Measurements from ENCODE around the gene GALNT1. TPM values are rescaled to one million over a fixed set of nuclear protein-coding genes. Genes with fewer than 3 reads are reported as not detected.

Gene GALNT1
- total and polyA plus RNA-seq, 10 of the 15 experiments (the other 5 are each of a cell fraction or from before 2014, with no cell fraction given) = 8.0 to 53.7 (median 29.9) TPM

GRCh38 chr18:35672897-35673296, 91.4 kb downstream of the GALNT1 start:
- H4K20me1 ChIP-seq (ENCODE audit: control insufficient read depth, insufficient read depth) = no peaks in the 10 kb centered on the region
- no peak overlapping the region for H3K4me3 ChIP-seq
- 100% methylated on average over 1 of the region's 1 CpG for WGBS (ENCODE audit: insufficient coverage, insufficient replicate concordance, low lambda C conversion rate, missing lambda C conversion rate)

DNA sequence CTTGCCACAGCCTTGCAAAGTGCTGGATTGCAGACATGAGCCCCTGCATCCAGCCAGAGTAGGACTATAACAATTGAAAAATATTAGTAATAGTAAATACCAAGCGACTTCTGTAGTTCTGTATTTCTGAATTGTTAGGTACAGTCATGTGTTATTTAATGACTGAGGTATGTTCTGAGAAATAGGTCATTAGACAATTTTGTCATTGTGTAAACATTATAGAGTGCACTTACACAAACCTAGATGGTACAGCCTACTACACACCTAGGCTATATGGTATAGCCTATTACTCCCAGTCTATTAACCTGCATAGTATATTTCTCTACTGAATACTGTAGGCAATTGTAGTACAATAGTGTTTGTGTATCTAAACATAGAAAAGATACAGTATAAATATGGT, 92.1 kb downstream of the GALNT1 start:
- CTCF ChIA-PET = no interaction called here
- ATAC-seq (no peak), DNase-seq (ENCODE audit: low read depth, low spot score) (no peak), FAIRE-seq (no peak)
- Histone ChIP-seq H2AFZ (ENCODE audit: control insufficient read depth, low read depth, low read length) (no peak overlapping the region), H3K79me2 (ENCODE audit: control insufficient read depth, insufficient read depth, low read length) (no peaks in the 10 kb centered on the region), H3K27ac (ENCODE audit: control insufficient read depth, insufficient read depth) (no peak overlapping the region), H4K20me1 (ENCODE audit: control insufficient read depth, insufficient read depth) (no peaks in the 10 kb centered on the region), H3K9me3 (replicated peaks; ENCODE audit: control insufficient read depth, insufficient read depth, low read length) (no peaks in the 10 kb centered on the region), H3K9ac (ENCODE audit: control insufficient read depth, insufficient read depth, low read length) (no peak overlapping the region), H3K27me3 (replicated peaks in 1 of 2; ENCODE audit: control insufficient read depth in 2 of 2, insufficient read depth in 2 of 2, low read length in 1 of 2) (no peaks in the 10 kb centered on the region), H3K4me3 (no peak overlapping the region), H3K4me1 (ENCODE audit: control insufficient read depth, insufficient read depth, low read length) (no peaks in the 10 kb centered on the region), H3K36me3 (ENCODE audit: control insufficient read depth in 2 of 2, insufficient read depth in 2 of 2, low read length in 1 of 2) (no peaks in the 10 kb centered on the region), H3K4me2 (ENCODE audit: control insufficient read depth, insufficient read depth) (no peak overlapping the region)
- no peak for TF ChIP-seq POLR2AphosphoS2 (IDR thresholded peaks at IDR 0.05; ENCODE audit: low read depth, low read length)
- TF ChIP-seq, protein P1, sequence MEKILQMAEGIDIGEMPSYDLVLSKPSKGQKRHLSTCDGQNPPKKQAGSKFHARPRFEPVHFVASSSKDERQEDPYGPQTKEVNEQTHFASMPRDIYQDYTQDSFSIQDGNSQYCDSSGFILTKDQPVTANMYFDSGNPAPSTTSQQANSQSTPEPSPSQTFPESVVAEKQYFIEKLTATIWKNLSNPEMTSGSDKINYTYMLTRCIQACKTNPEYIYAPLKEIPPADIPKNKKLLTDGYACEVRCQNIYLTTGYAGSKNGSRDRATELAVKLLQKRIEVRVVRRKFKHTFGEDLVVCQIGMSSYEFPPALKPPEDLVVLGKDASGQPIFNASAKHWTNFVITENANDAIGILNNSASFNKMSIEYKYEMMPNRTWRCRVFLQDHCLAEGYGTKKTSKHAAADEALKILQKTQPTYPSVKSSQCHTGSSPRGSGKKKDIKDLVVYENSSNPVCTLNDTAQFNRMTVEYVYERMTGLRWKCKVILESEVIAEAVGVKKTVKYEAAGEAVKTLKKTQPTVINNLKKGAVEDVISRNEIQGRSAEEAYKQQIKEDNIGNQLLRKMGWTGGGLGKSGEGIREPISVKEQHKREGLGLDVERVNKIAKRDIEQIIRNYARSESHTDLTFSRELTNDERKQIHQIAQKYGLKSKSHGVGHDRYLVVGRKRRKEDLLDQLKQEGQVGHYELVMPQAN (conservative IDR thresholded peaks at IDR 0.05) = no peak
- no peak for TF ChIP-seq LARP7 (IDR thresholded peaks at IDR 0.05)
- no peak for TF ChIP-seq RBBP5 (conservative IDR thresholded peaks at IDR 0.05)
- TF ChIP-seq GATAD2B (conservative IDR thresholded peaks at IDR 0.05; ENCODE audit: low read depth) = no peak
- TF ChIP-seq BCL3 (IDR thresholded peaks at IDR 0.05; ENCODE audit: borderline replicate concordance, insufficient read depth, low read depth, low read length, poor library complexity, severe bottlenecking) = no peak
- intact Hi-C loops (cut with micrococcal nuclease; ENCODE audit: unreplicated experiment) = no loop called here
- in situ Hi-C loops (cut with MboI) = no loop called here
- SMC1A ChIA-PET (ENCODE audit: uncharacterized antibody, unreplicated experiment) = interaction anchor here (1.7 kb wide), 1 partner anchor 12 kb away, joined by 4 read pairs; no protein-coding TSS in a partner anchor
- no TSS peak for BruUV-seq (replicated peaks)
- RAD21 ChIA-PET (ENCODE audit: unreplicated experiment) = no interaction called here
- POLR2A ChIA-PET = no interaction called here
- 88% methylated on average over 1 of the region's 1 CpG for WGBS (ENCODE audit: insufficient coverage, insufficient replicate concordance, low lambda C conversion rate, missing lambda C conversion rate)

More at GRCh38 chr18:35672897-35673296, 91.4 kb downstream of the GALNT1 start:
- FAIRE-seq = no peak
- intact Hi-C loops (cut with micrococcal nuclease; ENCODE audit: unreplicated experiment) (no loop called here), in situ Hi-C loops (cut with MboI) (no loop called here)
- RAD21 ChIA-PET (ENCODE audit: unreplicated experiment) = no interaction called here
- H3K9me3 ChIP-seq (replicated peaks; ENCODE audit: control insufficient read depth, insufficient read depth, low read length) = no peaks in the 10 kb centered on the region
- ATAC-seq = no peak
- H3K9ac ChIP-seq (ENCODE audit: control insufficient read depth, insufficient read depth, low read length) = no peak overlapping the region
- no peaks in the 10 kb centered on the region for H3K36me3 ChIP-seq (ENCODE audit: control insufficient read depth in 2 of 2, insufficient read depth in 2 of 2, low read length in 1 of 2)
- TF ChIP-seq JUND (IDR thresholded peaks at IDR 0.05; ENCODE audit: low read depth, low read length) (no peak), POLR2A (IDR thresholded peaks at IDR 0.05; ENCODE audit: low read depth, low read length) (no peak), ZNF274 (IDR thresholded peaks at IDR 0.05; ENCODE audit: insufficient read depth, insufficient read length) (no peak), FOXM1 (IDR thresholded peaks at IDR 0.05; ENCODE audit: low read depth, low read length) (no peak), NRF1 (conservative IDR thresholded peaks at IDR 0.05; ENCODE audit: low read depth, low read length) (no peak), TBL1XR1 (IDR thresholded peaks at IDR 0.05; ENCODE audit: low read depth, low read length) (no peak)
- no peaks in the 10 kb centered on the region for H3K27me3 ChIP-seq (replicated peaks in 1 of 2; ENCODE audit: control insufficient read depth in 2 of 2, insufficient read depth in 2 of 2, low read length in 1 of 2)
- no peak overlapping the region for H3K27ac ChIP-seq (ENCODE audit: control insufficient read depth, insufficient read depth)
- no peaks in the 10 kb centered on the region for H3K79me2 ChIP-seq (ENCODE audit: control insufficient read depth, insufficient read depth, low read length)
- SMC1A ChIA-PET (ENCODE audit: uncharacterized antibody, unreplicated experiment) = no interaction called here
- no peak overlapping the region for H3K4me2 ChIP-seq (ENCODE audit: control insufficient read depth, insufficient read depth)
- DNase-seq (ENCODE audit: low read depth, low spot score) = no peak
- BruUV-seq (replicated peaks) = no TSS peak
- POLR2A ChIA-PET = no interaction called here
- H3K4me1 ChIP-seq (ENCODE audit: control insufficient read depth, insufficient read depth, low read length) = no peaks in the 10 kb centered on the region
- no peak overlapping the region for H2AFZ ChIP-seq (ENCODE audit: control insufficient read depth, low read depth, low read length)
- CTCF ChIA-PET = no interaction called here
